Nephron progenitor cell (in vitro differentiated cells): ENCODE data around the gene VAMP1.
"Not testable (repeated sequence)": the region's sequence is repeated elsewhere in the genome, so short reads cannot be mapped to it uniquely, and the experiment has no call there.

Experiments
- DNase-seq: peaks from one replicate; pipeline ENCODE4 v3.0.0; 2021
- H3K27ac Mint-ChIP-seq: 2 replicates; pipeline ENCODE4 v1.8.0; 2021; ENCODE audit warnings: mild to moderate bottlenecking, moderate library complexity, mixed read lengths
- H3K27me3 Mint-ChIP-seq: 2 replicates; pipeline ENCODE4 v1.8.0; 2021; ENCODE audit warnings: mild to moderate bottlenecking, low read depth, mixed read lengths; ENCODE audit not compliant: poor library complexity
- H3K36me3 Mint-ChIP-seq: 2 replicates; pipeline ENCODE4 v1.8.0; 2021; ENCODE audit warnings: low read depth, mixed read lengths
- H3K4me1 Mint-ChIP-seq: 2 replicates; pipeline ENCODE4 v1.8.0; 2021; ENCODE audit warnings: mixed read lengths
- H3K4me3 Mint-ChIP-seq: 2 replicates; pipeline ENCODE4 v1.8.0; 2021; ENCODE audit warnings: mild to moderate bottlenecking, moderate library complexity, mixed read lengths
- H3K9me3 Mint-ChIP-seq: 2 replicates; pipeline ENCODE4 v1.8.0; 2021; ENCODE audit warnings: mild to moderate bottlenecking, moderate library complexity, mixed read lengths
- CTCF ChIP-seq: fragments of 200-600 bp; sonication (generic); IDR thresholded peaks from 2 replicates; pipeline ENCODE4 v1.5.0; 2021; ENCODE audit warnings: antibody characterized with exemption

VAMP1 gene

GRCh38 chr12:6488240-6488639, 17.8 kb upstream of the VAMP1 start:
- no peak overlapping the region for H3K4me3 Mint-ChIP-seq
- H3K27ac Mint-ChIP-seq = no peak overlapping the region
- H3K27me3 Mint-ChIP-seq = peaks cover 15% of the 10 kb centered on the region
- no peak for DNase-seq
- peaks cover 15% of the 10 kb centered on the region for H3K4me1 Mint-ChIP-seq
- peaks cover 5% of the 10 kb centered on the region for H3K36me3 Mint-ChIP-seq
- no peaks in the 10 kb centered on the region for H3K9me3 Mint-ChIP-seq
- no peak for TF ChIP-seq CTCF

GRCh38 chr12:6478416-6478815, 7.9 kb upstream of the VAMP1 start:
- Mint-ChIP-seq H3K27ac (no peak overlapping the region), H3K4me3 (no peak overlapping the region), H3K4me1 (no peaks in the 10 kb centered on the region), H3K9me3 (peaks cover 23% of the 10 kb centered on the region), H3K27me3 (peaks cover 31% of the 10 kb centered on the region), H3K36me3 (no peaks in the 10 kb centered on the region)
- no peak for DNase-seq
- TF ChIP-seq CTCF = no peak

GRCh38 chr12:6477601-6478377, 7.3 kb upstream of the VAMP1 start:
- H3K27me3 Mint-ChIP-seq = peaks cover 29% of the 10 kb centered on the region
- H3K27ac Mint-ChIP-seq, DNase-seq, H3K36me3 Mint-ChIP-seq, H3K4me1 Mint-ChIP-seq, H3K4me3 Mint-ChIP-seq: not testable (repeated sequence)
- H3K9me3 Mint-ChIP-seq = peaks cover 23% of the 10 kb centered on the region

GRCh38 chr12:6476489-6476888, 6.0 kb upstream of the VAMP1 start:
- H3K27me3 Mint-ChIP-seq = peaks cover 32% of the 10 kb centered on the region
- DNase-seq = no peak
- TF ChIP-seq CTCF = no peak
- no peak overlapping the region for H3K4me3 Mint-ChIP-seq
- peaks cover under 1% of the 10 kb centered on the region for H3K4me1 Mint-ChIP-seq
- no peaks in the 10 kb centered on the region for H3K36me3 Mint-ChIP-seq
- H3K27ac Mint-ChIP-seq = no peak overlapping the region
- H3K9me3 Mint-ChIP-seq = peaks cover 23% of the 10 kb centered on the region

- H3K4me1 Mint-ChIP-seq, H3K36me3 Mint-ChIP-seq, H3K4me3 Mint-ChIP-seq, H3K27ac Mint-ChIP-seq, DNase-seq: not testable (repeated sequence)
- H3K9me3 Mint-ChIP-seq = peaks cover 23% of the 10 kb centered on the region
- peaks cover 28% of the 10 kb centered on the region for H3K27me3 Mint-ChIP-seq
Observed at GRCh38 chr12:6475233-6475975, 4.9 kb upstream of the VAMP1 start.

- Mint-ChIP-seq H3K27ac (no peak overlapping the region), H3K9me3 (peaks cover 23% of the 10 kb centered on the region), H3K4me1 (peaks cover 19% of the 10 kb centered on the region), H3K4me3 (peak overlapping the region; percentile 17), H3K36me3 (no peaks in the 10 kb centered on the region), H3K27me3 (peaks cover 17% of the 10 kb centered on the region)
- no peak for TF ChIP-seq CTCF
- DNase-seq = no peak
Observed at GRCh38 chr12:6472491-6472890, 2.0 kb upstream of the VAMP1 start.
